DMS153 treated with DMSO at 0.1 percent for 48 hours (cell line): Measurements from ENCODE around the gene ZNF546.

ENCODE experiments used
- DNase-seq: peaks from one replicate; lab custom pipeline; 2025; ENCODE audit not compliant: unreplicated experiment; lab: John Stamatoyannopoulos, UW

Gene ZNF546

DNA sequence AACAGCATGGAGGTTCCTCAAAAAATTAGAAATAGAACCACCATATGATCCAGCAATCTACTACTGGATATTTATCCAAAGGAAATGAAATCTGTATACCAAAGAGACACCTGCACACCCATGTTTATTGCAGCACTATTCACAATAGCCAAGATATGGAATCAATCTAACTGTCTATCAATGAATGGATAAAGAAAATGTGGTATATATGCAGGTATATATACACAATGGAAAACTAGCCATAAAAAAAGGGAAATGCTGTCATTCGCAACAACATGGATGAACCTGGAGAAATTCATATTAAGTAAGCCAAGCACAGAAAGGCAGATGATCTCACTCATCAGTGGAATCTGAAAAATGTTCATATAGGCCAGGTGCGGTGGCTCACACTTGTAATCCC is 56.6 kb downstream of the ZNF546 start:
- DNase-seq, result no peak

DNA sequence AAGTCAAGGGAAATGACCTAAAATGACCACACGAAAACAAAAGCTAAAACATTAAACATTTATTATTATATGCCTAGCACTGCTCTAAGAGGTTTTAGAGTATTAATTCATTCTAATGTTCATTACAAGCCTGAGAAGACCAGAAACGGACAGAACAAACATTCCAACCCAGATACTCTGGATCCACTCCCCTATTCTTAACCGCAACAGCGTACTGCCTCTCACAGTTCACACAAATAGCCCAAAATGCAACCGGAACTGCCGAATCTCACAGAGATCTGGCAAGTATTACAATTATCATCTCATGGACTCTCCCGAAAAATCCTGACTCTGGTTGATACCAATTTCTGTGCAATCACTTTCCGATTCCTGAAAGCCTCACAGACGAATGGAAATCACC is 57.8 kb downstream of the ZNF546 start:
- no peak for DNase-seq

- DNase-seq, result no peak
Measured at GRCh38 chr19:40055049-40055448, 58.2 kb downstream of the ZNF546 start.

DNA sequence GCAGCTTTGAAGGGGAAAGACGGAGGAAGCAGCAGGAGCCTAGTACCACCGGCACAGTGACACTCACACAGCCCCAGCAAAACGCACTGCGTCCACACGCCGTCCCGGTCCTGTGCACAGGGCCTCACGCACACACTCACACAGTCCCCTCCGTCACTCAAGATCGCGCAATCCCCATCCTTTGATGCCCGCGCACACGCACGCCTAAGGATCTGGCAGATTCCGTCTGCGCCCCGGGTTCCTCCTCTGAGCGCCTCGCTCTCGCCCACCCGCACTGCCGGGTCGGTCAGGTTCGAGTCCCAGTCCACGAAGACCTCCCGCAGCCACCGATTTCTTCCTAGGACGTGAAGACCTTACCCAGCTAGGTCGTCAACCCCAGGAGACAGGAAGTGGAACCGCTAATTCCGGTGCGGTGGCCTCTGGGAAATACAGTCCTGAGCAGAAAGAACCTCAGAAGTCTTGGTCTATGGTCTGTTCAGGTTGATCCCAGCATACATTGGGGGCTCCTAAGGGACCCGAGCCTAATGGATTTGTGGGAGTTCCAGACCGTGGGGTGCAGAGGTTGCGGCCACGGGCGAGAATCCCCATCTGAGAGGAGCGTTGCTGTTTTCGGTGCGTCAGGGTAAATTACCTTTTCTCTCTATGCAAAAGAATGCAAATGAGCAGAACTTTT is 59.1 kb downstream of the ZNF546 start, which contains the start of gene ZNF780B:
ZNF780B (minus strand) TSS at position 400 of the 673 bp plus-strand sequence. CDS start 5,899 bp downstream, outside the sequence.
- DNase-seq, result peak; percentile 50

DNA sequence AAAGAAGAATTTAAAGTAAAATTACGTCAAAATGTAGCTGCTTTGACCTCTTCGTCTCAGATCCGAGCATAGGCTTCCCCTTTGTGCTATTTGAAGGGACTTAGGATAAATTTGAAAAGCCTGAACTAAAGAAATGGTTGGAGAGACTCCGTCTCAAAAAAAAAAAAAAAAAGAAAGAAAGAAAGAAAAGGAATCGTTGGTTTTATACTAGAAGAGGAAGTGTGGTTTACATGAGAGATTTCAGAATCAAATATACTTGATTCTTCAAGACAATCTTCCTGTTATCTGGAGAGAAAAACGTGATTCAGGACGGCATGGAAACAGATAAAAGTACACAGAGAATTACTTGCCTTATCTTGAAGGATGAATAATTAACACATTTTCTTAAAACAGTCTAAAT is 59.6 kb downstream of the ZNF546 start:
- no peak for DNase-seq

GRCh38 chr19:40057166-40057565 is 60.3 kb downstream of the ZNF546 start:
- no peak for DNase-seq

DNA sequence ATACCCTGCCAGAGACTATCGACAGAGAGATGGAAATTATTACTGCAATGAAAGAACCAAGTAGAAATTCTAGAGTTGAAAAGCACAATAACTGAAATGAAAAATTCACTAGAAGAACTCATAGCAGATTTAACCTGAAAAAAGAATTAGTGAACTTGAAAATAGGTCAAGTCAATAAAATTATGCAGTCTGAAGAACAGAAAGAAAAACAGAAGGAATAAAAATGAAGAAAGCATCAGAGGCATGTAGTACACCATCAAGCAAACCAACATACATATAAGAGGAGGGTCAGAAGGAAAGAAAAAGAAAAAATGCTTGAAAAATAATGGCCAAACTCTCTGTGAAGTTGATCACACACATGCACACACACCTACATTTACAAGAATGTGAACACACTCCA is 62.8 kb downstream of the ZNF546 start:
- DNase-seq, result no peak

GRCh38 chr19:40070058-40070457 is 73.2 kb downstream of the ZNF546 start:
- DNase-seq, result no peak
